IPS DF 6.9 (cell line): ENCODE data around the gene PPP2R5C.

Source experiments
- DNase-seq: peaks from one replicate; pipeline ENCODE4 v3.0.0-alpha.2; 2013; ENCODE audit warnings: low read depth, low spot score
- H3K27ac ChIP-seq: one replicate; pipeline ENCODE4 v1.5.1; 2013; ENCODE audit warnings: low read length, control low read depth
- H3K27me3 ChIP-seq: 2 replicates; pipeline ENCODE4 v1.6.1; 2013; ENCODE audit warnings: mild to moderate bottlenecking, low read length; ENCODE audit not compliant: control insufficient read depth, insufficient read depth
- H3K36me3 ChIP-seq: 2 replicates; pipeline ENCODE4 v1.6.1; 2013; ENCODE audit warnings: low read length; ENCODE audit not compliant: control insufficient read depth, insufficient read depth
- H3K4me1 ChIP-seq: 2 replicates; pipeline ENCODE4 v1.6.1; 2013; ENCODE audit warnings: low read length; ENCODE audit not compliant: control insufficient read depth, insufficient read depth
- H3K4me3 ChIP-seq: 2 replicates; pipeline ENCODE4 v1.5.1; 2013; ENCODE audit warnings: mild to moderate bottlenecking, low read length
- H3K9me3 ChIP-seq: 2 replicates; pipeline ENCODE4 v1.6.1; 2013; ENCODE audit warnings: low read length, inconsistent platforms; ENCODE audit not compliant: control insufficient read depth, insufficient read depth
- WGBS: extraction: QIAGEN DNeasy Blood & Tissue Kit; methylation state at CpG from one replicate; pipeline ENCODE4 v1.1.7; 2013; ENCODE audit warnings: mixed read lengths, missing lambda C conversion rate; ENCODE audit not compliant: insufficient read length, insufficient coverage; 5-methylcytosine and 5-hydroxymethylcytosine counted together

The PPP2R5C gene

DNA sequence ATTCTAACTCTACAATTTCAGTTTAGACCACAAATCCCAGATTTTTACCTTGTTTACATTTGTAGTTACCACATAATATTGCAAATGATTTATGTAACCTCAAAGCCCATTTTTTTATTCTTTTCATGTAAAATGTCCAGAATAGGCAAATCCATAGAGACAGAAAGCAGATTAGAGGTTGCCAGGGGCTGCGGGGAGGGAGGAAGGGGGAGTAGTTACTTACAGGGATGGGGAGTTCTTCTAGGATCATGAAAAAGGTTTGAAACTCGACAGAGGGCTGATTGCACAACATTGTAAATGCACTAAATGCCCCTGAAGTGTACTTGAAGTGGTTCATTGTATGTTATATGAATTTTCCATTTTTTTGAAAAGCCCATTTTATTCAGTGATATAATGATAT is 66.5 kb downstream of the PPP2R5C start:
- DNase-seq = no peak
- H3K36me3 ChIP-seq = no peaks in the 10 kb centered on the region
- no peaks in the 10 kb centered on the region for H3K9me3 ChIP-seq
- H3K27me3 ChIP-seq = no peaks in the 10 kb centered on the region
- 0 out of 2 replicates have a peak, but pooled peaks cover 2% of the 10 kb centered on the region for H3K4me1 ChIP-seq
- no peak overlapping the region for H3K4me3 ChIP-seq
- WGBS = no CpG with 5 or more reads among the region's 2 CpGs
- H3K27ac ChIP-seq = no peak overlapping the region

DNA sequence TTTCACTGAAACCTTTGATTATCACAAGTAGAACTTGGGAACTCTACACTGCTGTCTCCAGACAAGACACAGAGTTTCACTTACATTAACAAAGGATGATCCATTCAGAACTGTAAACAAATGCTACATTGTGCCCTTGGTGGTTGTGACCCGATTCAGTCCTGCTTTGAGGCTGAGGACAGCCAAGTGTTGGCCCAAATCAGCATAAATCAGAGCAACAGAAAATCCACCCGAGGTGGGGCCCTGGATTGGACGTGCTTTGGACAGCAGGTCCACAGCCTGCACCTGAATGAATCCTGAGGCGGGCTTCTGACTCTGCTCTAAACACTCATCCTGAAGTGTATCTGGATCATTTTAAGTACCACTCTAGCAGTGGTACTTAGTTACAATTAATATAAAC is 68.8 kb downstream of the PPP2R5C start:
- Histone ChIP-seq H3K27me3 (no peaks in the 10 kb centered on the region), H3K9me3 (no peaks in the 10 kb centered on the region), H3K27ac (no peak overlapping the region), H3K4me1 (0 out of 2 replicates have a peak, but pooled peaks cover 2% of the 10 kb centered on the region), H3K36me3 (no peaks in the 10 kb centered on the region), H3K4me3 (no peak overlapping the region)
- no CpG with 5 or more reads among the region's 4 CpGs for WGBS
- DNase-seq = no peak

DNA sequence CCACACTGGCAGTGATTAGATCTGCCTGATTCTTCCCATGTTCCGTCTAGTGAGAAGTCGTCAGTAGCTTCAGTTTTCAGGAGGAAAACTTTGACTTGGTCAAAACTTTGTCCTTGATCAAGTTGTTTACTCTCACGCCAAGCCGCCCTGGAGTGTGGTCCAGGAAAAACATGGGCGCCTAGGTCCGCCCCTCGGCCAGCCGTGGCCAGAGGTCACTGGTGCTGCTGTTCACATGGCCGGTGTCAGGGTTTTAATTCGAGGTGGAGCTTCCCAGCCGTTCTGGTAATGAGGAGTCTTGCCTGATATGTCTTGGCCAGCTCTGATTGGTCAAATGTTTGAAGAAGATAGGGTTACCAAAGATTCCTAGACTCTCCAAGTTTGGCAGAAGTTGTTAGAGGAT is 71.5 kb downstream of the PPP2R5C start:
- Histone ChIP-seq H3K27ac (no peak overlapping the region), H3K27me3 (no peaks in the 10 kb centered on the region), H3K4me1 (0 out of 2 replicates have a peak, but pooled peaks cover 2% of the 10 kb centered on the region), H3K36me3 (no peaks in the 10 kb centered on the region), H3K4me3 (no peak overlapping the region), H3K9me3 (no peaks in the 10 kb centered on the region)
- no CpG with 5 or more reads among the region's 11 CpGs for WGBS
- no peak for DNase-seq

DNA sequence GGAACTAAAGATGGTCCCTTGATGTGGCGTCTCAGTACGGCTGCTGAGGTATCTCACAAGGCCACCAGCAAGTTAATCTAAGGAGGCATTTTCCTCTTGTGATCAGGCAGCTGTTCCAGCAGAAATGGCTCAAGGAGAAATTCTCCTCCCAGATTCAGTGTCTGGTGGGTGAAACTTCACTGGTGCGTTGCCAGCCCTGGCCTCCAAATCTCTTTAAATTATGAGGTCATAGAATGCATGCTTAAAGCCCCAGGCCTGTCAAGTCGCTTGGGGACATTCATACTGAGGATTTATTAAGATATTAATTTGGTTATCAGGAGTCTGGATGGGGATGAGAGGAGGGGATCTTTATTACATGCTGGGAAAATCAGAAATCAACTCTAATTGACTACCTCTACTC is 72.9 kb downstream of the PPP2R5C start:
- Histone ChIP-seq H3K4me3 (no peak overlapping the region), H3K27me3 (no peaks in the 10 kb centered on the region), H3K4me1 (0 out of 2 replicates have a peak, but pooled peaks cover 3% of the 10 kb centered on the region), H3K36me3 (no peaks in the 10 kb centered on the region), H3K27ac (no peak overlapping the region), H3K9me3 (no peaks in the 10 kb centered on the region)
- WGBS = no CpG with 5 or more reads among the region's 4 CpGs
- no peak for DNase-seq

DNA sequence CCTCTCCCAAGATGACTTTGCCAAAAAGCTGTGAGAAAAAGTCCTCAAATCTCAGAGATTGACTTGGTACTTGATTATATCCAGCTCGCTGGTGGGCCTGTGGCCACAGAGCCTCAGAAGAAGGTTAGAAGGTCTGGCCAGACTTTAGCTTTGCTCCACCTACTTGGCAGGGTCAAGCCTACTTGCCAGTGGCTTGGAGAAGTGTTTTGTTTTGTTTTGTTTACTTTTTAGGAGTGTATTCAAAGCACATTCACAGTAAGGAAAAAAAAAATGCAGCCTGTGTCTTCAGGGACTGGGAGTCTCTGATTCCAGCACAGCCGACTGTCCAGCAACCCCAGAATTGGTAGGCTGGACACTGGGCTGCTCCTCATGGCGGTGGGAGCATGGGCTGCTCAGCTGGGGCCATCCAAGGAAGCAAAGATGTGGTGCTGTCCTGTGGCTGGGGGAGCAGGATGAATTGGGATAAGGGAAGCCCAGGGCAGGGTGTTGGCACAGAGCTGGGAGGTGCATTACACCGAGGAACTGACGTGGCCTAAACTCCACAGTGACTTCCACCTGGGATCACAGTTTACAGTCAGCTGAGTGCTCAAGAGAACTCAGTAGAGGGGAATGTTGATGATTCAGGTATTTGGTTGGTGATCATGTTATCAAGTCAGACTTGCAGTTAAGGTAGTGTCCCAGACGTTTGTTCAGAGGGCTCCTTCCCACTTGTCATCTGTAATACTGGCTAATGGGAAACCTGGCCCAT is 73.5 kb downstream of the PPP2R5C start:
- no peak for DNase-seq
- no peak overlapping the region for H3K4me3 ChIP-seq
- no peaks in the 10 kb centered on the region for H3K27me3 ChIP-seq
- H3K36me3 ChIP-seq = no peaks in the 10 kb centered on the region
- H3K4me1 ChIP-seq = 0 out of 2 replicates have a peak, but pooled peaks cover 3% of the 10 kb centered on the region
- H3K27ac ChIP-seq = no peak overlapping the region
- WGBS = no CpG with 5 or more reads among the region's 6 CpGs
- no peaks in the 10 kb centered on the region for H3K9me3 ChIP-seq

DNA sequence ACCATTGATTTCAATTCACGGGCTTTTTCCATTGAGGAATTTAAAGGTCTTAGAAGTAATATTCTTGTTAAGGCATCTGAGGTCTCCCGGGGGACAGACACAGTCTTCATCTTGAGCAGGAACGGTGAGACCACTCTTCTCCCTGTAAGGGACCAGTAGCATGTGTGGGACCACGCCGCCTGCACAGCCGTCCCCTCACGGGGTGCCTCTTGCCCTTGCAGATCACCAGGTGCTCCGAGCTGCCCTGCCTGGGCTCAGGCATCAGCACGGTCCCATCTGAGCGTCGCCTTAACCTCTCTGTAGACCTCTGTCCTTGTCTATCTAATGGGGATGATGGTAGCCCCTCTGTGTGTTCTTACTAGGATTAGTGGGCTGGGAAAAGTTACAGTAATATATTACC is 74.1 kb downstream of the PPP2R5C start:
- Histone ChIP-seq H3K27me3 (no peaks in the 10 kb centered on the region), H3K9me3 (no peaks in the 10 kb centered on the region), H3K27ac (no peak overlapping the region), H3K4me1 (0 out of 2 replicates have a peak, but pooled peaks cover 3% of the 10 kb centered on the region), H3K4me3 (no peak overlapping the region), H3K36me3 (no peaks in the 10 kb centered on the region)
- no peak for DNase-seq
- WGBS = no CpG with 5 or more reads among the region's 11 CpGs

DNA sequence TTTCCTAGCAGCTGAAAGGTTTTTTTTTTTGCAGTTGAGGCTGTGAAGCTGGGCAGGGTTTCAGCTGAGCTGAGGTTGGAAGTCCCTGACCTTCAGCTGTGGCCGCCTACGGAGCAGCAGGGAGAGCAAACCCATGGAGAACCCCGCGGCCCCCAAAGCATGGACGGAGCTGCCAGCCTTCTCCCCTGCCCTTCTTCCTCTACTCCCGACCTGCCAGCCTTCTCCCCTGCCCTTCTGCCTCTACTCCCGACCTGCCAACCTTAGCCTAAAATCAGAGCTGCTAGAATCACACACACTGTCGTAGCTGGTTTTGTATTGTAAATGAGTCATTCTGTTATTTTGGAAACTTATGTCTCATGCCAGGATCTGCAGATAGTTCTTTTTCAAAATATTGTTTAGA is 74.6 kb downstream of the PPP2R5C start:
- 0 out of 2 replicates have a peak, but pooled peaks cover 3% of the 10 kb centered on the region for H3K4me1 ChIP-seq
- no CpG with 5 or more reads among the region's 8 CpGs for WGBS

DNA sequence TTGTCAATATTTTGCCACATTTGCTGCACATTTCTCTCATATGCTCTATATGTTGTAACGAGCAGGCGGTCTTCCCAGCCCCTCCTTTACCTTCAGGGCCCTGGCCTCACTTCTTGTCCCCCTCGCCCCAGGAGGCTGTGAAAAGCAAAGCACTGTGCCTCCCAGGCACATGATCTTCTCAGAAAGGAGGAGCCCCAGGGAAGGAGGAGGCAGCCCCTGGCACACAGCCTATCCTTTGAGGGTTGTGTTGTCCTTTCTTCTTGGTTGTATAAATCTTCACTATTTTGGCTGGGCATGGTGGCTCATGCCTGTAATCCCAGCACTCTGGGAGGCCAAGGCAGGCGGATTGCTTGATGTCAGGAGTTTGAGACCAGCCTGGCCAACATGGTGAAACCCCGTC is 77.0 kb downstream of the PPP2R5C start:
- no peak overlapping the region for H3K4me3 ChIP-seq
- WGBS = no CpG with 5 or more reads among the region's 5 CpGs

More for the DNA sequence above, 74.6 kb downstream of the PPP2R5C start:
- H3K36me3 ChIP-seq = no peaks in the 10 kb centered on the region
- H3K27me3 ChIP-seq = no peaks in the 10 kb centered on the region
- no peaks in the 10 kb centered on the region for H3K9me3 ChIP-seq
- H3K4me3 ChIP-seq = no peak overlapping the region
- H3K27ac ChIP-seq = no peak overlapping the region
- no peak for DNase-seq

DNA sequence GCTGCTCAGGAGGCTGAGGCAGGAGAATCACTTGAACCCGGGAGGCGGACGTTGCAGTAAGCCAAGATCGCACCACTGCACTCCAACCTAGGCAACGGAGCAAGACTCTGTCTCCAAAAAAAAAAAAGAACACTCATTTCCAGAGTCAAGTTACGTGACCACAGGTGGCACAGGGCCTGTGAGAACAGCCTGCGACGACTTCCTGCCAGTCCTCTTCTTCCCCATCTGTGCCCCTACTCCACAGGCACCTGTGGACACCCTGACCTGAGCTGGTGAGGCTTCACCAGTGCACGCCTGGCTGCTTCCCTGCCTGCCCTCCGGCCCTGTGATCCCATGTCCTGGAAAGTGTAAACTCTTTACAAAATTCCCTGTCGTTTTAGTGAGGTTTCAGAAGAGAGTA is 77.7 kb downstream of the PPP2R5C start:
- 0 out of 2 replicates have a peak, but pooled peaks cover 2% of the 10 kb centered on the region for H3K4me1 ChIP-seq
- H3K36me3 ChIP-seq = no peaks in the 10 kb centered on the region
- no peak for DNase-seq
- WGBS = no CpG with 5 or more reads among the region's 11 CpGs
- H3K9me3 ChIP-seq = no peaks in the 10 kb centered on the region
- H3K27me3 ChIP-seq = no peaks in the 10 kb centered on the region
- no peak overlapping the region for H3K27ac ChIP-seq
- no peak overlapping the region for H3K4me3 ChIP-seq

More for the DNA sequence above, 77.0 kb downstream of the PPP2R5C start:
- Histone ChIP-seq H3K27me3 (no peaks in the 10 kb centered on the region), H3K27ac (no peak overlapping the region), H3K36me3 (no peaks in the 10 kb centered on the region), H3K4me1 (0 out of 2 replicates have a peak, but pooled peaks cover 2% of the 10 kb centered on the region), H3K9me3 (no peaks in the 10 kb centered on the region)
- no peak for DNase-seq

DNA sequence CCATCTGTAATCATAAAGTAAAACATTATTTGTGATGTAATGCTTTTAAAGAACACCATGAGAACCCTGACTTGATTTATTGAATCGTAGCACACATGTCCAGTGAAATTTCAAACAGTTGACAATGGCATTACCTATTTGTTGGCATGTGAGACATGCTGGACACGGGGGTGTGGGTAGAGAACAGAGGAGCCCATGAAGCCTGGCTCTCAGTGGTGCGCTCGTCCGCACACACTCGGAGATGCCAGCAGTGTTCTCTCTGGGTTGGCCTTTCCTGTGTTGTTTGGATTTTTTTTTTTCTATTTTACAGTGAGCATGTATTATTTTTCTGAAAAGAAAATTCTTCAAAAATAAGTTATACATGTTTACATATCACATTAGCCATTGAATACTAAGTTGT is 78.2 kb downstream of the PPP2R5C start:
- H3K4me1 ChIP-seq = 0 out of 2 replicates have a peak, but pooled peaks cover 2% of the 10 kb centered on the region
- no peaks in the 10 kb centered on the region for H3K27me3 ChIP-seq
- WGBS = no CpG with 5 or more reads among the region's 6 CpGs
- DNase-seq = no peak
- H3K36me3 ChIP-seq = no peaks in the 10 kb centered on the region
- no peak overlapping the region for H3K27ac ChIP-seq
- H3K4me3 ChIP-seq = no peak overlapping the region
- H3K9me3 ChIP-seq = no peaks in the 10 kb centered on the region
